Stimulated activated CD4-positive, alpha-beta T cell treated with anti-CD3 and anti-CD28 coated beads, Interleukin-12 subunit alpha, Interleukin-12 subunit beta, amount 100 ng/mL, for 4 hours (primary cell): ENCODE results near the gene MYRIP.
"Not testable (repeated sequence)": the region's sequence is repeated elsewhere in the genome, so short reads cannot be mapped to it uniquely, and the experiment has no call there.

Experiments used
- DNase-seq: peaks from one replicate; pipeline ENCODE4 v3.0.0-alpha.2; 2020

MYRIP gene

DNA sequence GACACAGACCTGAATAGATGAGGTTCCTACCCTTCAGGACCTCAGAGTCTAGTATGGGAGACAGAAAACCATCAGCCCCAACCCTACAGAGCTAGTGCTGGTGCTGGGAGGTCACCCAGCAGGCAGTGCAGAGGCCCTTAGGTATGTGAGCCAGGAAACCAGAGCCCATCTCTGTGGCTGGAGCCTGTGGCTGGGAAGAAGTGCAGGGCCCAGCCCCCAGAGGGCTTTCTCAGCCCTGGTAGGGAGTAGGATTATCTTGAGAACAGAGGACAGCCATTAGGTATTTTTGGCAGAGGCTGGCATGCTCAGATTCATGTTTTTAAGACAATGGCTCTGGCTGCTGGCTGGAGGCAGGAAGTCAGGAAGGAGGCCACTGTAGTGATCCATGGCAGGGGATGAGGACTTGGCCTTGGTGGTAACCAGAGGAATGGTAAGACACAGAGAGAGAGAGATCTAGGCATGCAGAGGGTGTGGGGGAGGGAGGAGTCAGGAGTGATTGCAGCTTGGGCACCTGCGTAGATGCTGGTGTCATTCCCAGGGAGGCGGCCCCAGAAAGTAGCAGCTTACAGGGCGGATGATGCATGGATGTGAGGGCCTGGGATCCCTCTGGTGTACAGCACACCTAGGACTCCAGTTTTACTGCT, 279.2 kb downstream of the MYRIP start:
- no peak for DNase-seq

DNA sequence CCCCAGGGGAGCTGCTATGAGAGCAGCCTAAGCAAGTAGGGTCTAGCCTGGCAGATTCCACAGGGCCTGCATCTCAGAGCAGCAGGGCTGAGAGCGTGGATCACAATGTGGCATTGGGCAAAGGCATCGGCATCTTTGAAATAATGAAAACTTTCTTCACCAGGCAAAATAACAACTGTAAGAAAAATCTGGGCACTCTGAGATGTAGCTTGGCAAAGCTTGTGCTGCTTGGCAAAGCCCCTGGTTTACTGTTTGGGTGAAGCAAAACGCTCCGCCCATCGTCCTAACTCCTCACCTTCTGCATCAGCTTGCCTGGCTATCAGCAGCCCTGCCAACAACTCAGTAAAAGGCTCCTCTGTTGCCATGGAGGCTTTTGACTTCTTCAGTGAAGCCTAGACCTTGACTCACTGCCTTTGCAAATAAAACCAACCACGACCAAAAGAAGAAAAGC, 287.3 kb downstream of the MYRIP start:
- DNase-seq: no peak

DNA sequence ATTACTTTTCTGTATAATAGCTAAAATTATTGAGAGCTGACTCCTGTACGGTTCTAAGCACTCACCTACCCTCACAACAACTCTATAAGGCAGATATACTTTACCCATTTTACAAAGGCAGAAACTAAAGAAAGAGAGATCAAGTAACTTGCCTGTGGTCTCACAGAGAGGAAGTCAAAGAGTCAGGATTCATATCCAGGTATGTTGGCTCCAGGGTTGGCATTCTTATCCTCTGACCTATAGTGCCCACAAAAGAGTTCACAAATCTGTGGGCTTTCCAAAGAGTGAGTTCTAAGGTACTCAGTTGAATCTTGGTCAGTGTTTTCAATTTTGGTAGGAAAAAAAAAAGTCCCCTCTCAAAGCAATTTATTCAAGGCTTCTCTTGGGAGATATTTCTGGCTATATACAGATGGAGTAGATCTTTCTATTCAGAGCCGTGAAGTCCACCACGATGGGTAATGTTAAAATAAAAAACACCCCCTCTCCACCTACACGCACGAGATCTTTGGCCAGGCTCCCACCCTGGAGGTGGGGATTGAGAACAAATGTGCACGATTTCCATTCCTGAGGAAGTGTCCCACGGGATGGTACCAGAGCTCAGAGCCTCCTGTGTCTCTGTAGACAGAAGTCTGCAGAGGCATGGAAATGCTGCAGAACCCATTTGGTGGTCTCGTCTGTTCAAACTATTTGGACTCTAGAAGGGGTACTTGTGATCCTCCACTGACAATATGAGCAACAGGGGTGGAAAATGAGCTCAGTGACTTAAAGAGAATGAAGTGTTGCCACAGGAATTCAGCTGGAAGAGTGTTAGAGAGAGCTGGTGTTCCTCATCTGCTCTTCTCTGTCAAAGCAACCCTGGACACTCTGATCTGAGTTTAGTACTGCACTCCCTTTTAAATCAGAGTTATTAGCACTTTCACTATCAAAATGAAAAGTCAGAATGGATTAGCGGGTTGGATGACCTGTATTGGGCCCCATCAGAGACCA, 288.0 kb downstream of the MYRIP start:
- no peak for DNase-seq

DNA sequence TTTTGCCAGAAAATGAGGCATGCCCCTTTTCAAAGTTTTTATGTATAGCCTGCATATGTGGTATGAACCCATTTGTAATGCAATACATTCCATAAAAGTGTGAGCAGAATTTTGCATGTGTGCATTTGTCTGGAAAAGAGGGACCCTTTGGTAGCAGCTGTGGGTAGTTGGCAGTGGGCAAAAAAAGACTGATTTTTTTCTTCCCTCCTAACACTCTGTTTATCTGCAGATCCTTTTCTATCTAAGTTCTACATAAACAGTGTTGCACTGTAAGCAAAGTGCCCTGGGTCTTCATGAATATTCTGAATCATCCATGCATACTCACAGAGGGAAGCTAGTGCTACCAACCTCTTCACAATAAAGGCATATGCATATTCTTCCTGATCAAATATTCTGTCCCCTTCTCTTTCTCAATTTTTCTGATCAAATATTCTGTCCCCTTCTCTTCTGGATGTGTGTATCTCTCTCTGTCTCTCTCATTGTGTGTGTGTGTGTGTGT, 288.9 kb downstream of the MYRIP start:
- DNase-seq: no peak

DNA sequence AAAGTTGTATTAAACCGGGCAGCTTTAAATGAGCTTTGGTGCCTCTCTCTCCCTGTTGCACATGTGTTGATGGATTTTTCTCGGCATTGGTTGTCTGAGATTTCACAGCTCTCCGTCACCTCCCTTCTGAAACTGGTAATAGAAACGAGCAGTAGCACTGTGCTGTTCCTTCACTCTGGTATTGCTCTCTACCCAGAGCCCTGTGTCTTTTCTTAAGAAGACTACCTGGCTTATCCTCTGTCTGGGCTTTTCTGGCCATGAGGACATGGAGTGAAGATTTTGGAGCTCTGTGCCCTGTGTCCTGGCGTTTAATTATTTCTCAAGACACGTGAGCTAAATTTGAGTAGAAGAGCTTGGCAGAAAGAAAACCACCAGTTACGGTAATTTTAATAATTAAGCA, 290.5 kb downstream of the MYRIP start:
- no peak for DNase-seq

DNA sequence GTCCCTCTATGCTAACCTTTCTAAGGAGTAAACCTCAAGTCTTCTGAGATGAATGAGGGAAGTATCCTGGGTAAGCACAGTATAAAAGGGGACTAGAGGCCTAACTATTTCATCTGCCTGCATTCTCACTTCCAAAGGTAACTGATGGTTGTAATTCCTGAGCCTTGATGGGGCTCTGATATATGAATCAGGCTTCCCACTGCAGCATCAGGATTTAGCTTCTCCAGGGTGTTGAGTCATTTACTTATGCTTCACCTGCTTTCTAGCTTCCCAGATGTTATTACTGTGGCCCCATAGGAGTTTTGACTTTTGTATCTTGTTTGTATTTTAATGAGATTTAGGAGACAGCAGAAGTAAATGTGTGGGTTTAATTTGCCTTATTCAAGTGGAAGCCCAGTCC, 292.8 kb downstream of the MYRIP start:
- no peak for DNase-seq

DNA sequence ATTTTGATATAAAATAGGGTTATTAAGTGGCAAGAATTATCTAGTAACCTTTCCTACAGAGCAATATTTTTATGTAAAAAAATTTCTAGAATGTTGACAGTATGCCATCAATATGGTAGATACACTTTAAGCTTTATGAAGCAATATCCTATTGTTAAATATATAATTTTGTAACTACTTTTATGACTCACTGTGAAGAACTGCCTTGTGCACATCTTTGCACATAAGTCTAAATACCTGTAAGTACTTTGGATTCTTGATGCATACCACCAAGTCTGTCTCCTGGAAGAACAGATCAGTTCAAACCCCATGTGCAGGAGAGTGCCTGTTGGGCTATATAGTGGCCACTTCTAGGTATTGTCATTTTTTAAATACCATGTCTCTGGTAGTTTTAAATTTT, 294.4 kb downstream of the MYRIP start:
- no peak for DNase-seq

DNA sequence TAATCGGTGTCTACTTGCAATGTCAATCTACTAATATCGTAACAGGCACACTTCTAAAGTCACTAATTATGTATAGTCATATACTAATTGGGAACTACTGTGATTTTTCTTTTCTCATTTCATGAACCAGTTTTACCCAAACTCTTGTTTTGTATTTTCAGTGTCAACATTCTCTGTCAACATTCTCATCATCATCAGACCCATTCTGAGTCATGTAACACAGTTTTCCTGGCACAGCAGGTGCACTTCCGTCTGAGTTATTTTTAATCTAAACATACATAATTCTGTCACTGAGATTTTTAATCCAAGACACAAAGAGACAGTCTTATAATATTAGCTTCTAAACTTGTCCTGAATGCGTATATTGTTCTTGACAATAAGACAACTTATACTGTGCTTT, 295.0 kb downstream of the MYRIP start:
- DNase-seq: no peak

DNA sequence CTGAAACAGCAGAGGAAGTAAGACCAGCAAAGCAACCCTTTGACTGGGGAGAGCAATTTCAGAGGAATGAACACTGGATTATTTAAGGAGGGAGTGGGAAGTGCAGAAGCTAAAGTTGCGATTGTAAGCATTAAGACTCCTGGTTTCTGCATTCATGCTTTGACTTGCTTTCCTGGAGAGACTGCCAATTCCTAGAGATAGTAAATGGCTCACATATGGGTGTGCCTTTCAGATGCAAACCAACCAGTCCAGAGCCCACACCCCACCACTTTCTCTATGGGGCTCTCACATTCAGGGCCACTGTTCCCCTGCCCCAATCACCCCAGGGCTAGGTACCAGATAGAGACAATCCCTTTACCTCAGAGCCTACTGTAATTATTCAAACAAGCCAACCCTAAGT, 299.2 kb downstream of the MYRIP start:
- DNase-seq: no peak

DNA sequence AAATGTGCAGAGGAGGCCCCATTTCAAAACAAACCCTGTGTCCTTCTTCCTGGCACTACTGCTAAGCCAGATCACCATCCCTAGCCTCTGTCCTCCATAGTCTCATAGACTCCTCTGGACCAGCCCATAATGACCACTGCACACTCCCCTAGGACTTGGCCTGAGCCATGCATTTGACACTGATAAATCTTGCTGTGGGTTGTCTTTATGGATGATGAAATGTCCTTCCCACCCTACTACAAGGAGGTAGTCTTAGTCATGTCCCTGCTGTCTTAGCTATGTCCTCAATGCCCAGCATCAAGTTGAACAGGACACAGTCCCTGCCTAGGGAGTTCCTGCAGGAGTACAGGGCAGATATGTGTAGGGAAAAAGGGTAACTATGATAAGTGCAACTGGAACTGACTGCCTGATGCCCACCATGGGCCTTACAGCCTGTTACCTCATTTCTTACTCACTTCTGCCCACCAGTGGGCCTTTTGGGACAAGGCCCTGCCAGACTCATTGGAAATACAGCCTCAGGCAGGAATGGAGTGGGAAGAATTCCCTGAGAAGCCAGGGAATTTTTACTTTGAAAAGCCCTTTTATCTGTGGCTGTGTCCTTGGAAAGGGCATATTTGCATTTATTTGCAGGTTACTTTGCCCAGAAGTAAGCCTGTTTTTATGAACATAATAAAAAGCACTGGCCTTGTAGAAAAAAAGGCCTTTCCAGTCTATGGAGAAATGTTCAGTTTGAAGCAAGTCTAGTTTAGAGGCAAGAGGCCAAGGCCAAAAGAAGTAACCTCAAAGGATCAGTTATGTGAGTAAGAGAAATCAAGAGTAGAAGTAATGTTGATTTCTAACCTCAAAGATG, 300.5 kb downstream of the MYRIP start:
- no peak for DNase-seq

DNA sequence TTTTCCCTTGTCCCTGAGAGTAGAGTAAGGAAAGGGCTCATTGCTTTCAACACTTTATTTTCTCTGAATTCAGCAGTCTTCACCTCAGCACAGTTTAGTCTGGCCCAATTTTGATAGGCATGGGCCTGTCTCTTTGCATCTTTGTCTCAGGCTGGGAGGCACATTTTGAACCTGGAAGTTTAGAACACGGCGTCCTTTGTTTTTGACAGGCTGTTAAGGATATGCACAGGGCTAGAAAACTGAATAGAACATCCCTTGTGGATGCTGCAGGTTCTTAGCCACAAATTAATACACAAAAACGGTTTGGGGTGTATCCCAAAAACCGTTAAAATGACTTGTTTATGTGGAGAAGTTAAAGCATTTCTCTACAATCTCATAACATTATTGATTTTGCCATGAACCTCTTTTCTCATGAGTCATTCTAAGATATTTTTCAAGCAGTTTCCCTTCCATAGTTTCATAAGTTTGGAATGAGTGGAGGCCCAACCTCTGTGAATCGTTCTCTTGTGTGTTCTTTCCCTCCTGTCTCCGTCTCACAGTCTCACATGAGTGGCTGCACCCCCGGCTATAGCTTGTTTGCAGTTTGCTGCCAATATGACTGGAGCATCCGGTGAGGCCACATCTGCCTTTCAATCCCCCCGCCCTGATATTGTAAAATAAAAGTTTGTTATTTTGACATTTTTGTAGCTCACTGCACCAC, 307.2 kb downstream of the MYRIP start:
- no peak for DNase-seq

DNA sequence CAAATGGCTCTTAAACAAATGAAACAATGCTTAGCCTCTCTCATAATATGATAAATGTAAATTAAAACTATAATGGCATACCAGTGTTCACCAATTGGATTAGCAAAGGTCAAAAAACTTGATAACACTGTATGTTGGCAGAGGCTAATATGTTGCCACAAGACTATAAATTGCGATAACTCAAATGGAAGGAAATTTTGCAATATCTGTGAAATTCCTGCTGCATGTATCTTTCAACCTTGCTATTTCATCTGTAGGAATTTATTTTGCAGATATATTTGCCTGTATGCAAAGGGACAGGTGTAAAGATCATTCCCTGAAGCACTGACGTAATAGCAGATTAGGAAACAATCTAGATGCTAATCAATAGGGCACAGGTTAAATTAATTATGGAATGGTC, 308.7 kb downstream of the MYRIP start:
- DNase-seq: no peak

DNA sequence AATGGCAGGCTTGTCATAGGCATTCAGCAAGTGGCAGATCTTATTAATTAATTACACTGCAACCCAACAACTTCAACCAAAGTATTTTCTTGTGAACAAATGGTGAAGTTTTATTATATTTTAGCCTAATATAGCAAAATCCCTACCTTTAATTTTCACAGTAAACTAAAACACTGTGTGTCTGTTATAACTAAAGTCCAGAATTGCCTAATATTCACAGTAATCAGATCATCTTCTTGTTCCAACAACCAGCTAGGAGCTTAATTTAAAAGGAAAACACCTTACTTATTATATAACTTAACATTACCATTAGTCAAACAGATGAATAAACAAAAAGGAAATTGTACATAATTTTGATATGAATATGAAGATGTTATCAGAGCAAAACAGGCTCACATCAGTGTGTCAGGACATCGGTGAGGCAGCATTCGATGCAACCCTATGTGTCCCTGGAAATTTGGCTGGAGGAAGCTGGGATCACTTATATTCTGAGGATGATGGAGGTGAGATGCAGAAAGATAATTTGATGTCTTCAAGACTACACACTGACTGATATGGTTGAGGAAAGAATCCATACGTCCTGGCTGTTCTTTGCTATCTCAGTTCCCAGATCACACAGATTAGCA, 310.8 kb downstream of the MYRIP start:
- no peak for DNase-seq

DNA sequence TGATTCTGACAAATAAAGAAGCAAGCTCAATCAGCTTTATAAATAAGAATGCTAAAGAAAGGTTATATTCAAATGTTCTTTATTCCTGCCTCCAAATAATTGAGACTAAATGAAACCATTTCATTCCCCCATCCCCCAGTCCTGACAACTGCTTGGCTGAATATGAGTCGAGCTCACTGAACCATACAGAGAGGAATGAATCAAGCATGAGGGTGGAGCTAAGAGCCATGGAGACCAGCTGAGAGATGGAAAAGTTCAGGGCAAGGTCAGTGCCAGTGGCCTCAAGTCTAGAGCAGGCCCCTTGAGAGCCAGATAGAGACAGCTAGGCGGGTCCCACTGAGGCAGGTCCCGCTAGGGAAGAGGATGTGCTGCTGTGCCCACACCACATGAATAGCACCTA, 311.4 kb downstream of the MYRIP start:
- no peak for DNase-seq

DNA sequence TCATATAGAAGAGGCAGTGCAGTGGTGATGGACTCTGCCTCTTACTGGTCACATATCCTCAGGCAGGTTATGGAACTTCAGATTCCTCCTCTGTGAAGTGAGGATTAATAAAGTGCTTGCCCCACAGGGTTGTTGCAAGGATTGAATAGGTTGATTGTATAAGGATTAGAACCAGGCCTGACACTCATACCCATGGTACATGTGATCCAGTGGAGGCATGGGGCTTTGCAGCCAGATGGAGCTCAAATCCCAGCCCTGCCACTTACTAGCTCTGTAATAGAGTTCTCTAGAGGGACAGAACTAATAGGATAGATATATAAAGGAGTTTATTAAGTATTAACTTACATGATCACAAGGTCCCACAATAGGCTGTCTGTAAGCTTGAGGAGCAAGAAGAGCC, 315.5 kb downstream of the MYRIP start:
- no peak for DNase-seq

DNA sequence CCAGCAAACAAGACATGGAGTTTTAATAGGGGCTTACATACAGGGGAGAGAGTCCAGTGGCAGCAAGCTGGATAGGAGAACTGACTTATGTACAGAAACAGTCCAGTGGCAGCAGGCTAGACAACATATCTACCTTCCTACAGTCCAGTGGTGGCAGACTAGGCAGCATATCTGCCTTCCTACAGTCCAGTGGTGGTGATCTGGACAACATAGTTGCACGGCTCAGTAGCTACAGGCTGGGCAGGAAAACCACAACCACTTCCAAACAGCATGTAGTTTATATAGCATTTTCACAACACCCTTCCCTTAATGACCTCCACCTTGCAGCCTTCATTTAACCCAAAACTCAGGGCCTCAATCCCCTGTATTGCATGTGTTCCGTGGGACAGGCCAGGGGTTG, 318.8 kb downstream of the MYRIP start:
- no peak for DNase-seq

DNA sequence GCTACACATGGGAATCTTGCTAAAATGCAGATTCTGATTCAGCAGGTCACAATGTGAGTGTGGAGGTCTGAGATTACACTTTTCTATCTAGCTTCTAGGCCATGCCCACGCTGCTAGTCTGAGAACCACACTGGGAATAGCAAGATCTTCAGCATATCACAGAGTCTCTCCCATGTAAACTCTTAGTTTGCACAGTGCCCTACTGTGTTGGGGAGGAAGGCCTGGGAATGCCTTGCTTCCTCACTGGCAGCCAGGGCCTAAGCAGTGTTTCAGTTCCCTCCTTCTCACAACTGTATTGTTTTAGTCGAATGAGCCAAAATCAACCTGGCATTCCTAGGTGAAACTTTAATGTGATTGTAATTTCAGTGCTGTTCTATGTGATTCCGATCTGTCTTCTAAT, 320.1 kb downstream of the MYRIP start:
- DNase-seq: no peak

DNA sequence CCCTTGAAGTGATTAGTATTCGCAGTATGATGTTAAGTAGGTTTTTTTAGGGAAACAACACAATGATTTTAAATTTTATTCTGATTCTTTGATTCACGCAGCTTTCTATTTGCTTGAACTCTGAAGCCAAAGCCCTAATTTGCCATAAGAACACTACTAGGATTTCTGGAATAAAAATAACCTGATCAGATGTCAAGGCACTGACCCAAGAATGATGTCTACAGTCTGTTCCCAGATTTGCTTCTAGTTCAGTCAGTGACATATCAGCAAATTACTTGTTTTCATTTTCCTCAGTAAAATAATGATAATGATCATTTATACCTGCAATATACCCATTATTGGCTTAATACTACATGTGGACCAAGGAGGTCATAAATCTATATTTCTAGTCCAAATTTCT, 320.6 kb downstream of the MYRIP start:
- DNase-seq: no peak

DNA sequence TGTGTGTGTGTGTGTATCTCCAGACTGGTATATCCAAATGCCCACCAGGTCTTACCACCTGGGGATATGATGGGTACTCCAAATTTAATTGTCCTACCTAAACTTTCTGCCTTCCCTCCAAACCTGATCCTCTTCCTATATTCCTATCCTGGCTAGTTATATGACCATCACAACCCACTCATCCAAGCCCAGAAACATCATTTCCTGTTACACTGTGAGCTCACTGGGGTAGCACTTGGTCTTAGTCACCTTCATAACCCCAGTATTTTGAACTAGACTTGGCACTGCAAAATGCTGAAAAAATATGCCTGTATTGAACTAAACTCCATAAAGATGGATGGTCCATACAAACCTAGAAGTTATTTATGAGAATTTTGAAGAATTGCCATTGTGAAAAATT, 321.3 kb downstream of the MYRIP start:
- DNase-seq: no peak

DNA sequence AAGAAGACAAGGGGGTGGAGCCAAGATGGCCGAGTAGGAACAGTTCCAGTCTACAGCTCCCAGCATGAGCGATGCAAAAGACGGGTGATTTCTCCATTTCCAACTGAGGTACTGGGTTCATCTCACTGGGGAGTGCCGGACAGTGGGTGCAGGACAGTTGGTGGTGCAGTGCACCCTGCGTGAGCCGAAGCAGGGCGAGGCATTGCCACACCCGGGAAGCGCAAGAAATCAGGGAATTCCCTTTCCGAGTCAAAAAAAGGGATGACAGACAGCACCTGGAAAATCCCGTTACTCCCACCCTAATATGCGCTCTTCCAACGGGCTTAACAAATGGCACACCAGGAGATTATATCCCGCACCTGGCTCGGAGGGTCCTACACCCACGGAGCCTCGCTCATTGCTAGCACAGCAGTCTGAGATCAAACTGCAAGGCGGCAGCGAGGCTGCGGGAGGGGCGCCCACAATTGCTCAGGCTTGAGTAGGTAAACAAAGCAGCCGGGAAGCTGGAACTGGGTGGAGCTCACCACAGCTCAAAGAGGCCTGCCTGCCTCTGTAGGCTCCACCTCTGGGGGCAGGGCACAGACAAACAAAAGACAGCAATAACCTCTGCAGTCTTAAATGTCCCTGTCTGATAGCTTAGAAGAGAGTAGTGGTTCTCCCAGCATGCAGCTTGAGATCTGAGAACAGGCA, 324.6 kb downstream of the MYRIP start:
- DNase-seq: not testable (repeated sequence)

DNA sequence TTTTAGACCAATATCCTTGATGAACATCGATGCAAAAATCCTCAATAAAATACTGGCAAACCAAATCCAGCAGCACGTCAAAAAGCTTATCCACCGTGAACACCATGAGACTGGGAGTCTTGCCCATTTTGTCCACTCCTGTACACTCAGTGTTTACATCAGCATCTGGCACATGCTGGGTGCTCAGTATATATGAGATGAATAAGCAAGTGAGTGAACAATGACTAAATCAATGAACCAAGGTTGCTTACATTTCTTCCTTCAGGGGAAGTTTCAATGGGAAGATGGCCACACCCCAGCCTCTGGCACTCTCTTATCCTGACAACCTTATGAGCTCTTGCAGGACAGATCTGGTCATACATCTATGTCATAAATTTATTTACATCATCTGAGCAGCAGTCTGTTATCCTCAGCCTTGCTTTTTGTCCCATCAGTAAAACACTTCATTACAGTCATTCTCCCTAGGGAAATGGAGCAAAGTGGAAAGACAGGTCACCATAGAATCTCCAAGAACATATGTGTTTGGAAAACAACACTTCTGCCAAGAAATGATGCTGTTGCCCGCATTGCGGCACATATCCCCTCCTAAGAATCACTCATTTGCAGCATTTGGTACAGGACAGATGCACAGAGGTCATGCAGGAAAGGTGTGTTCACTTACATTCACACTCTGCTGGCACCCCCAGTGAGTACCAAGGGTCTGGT, 328.3 kb downstream of the MYRIP start:
- no peak for DNase-seq
